ENCODE measurements around the gene FAF1.

DNA sequence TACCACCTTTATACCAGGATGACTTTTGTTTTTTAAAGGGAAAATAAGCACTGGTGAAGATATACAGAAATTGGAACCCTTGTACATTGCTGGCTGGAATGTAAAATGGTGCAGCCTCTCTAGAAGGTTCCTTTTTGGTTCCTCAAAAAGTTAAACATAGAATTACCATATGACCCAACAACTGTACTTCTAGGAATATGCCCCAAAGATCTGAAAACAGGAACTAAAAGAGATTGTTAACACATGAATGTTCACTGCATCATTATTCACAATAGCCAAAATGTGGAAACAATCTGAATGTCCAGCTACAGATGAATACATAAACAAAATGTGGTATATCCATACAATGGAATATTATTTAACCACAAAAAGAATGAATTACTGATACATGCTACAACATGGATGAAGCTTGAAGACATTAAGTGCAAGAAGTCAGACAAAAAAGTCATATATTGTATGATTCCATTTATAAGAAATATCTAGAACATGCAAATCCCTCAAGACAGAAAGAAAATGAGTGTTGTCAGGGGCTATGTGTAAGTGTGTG lies 452.0 kb downstream of the FAF1 start:
- TF ChIP-seq CTCF (IDR thresholded peaks at IDR 0.05; ENCODE audit: low read depth, low read length) (no peak), EZH2phosphoT487 (IDR thresholded peaks at IDR 0.05; ENCODE audit: low read depth) (no peak)

All from OCI-LY3 (cell line).